Progenitor cell of endocrine pancreas (in vitro differentiated cells): ENCODE data around the gene NAPSA. TPM values are rescaled to one million over a fixed set of nuclear protein-coding genes. Genes with fewer than 3 reads are reported as not detected.

Experiments used
- DNase-seq: peaks from one replicate; pipeline ENCODE4 v3.0.0; 2021; ENCODE audit warnings: low spot score; ENCODE audit not compliant: unreplicated experiment
- H3K27ac Mint-ChIP-seq: 2 replicates; pipeline ENCODE4 v1.8.0; 2021; ENCODE audit warnings: mild to moderate bottlenecking, moderate library complexity, mixed read lengths
- H3K27me3 Mint-ChIP-seq: 2 replicates; pipeline ENCODE4 v1.8.0; 2021; ENCODE audit warnings: mixed read lengths
- H3K36me3 Mint-ChIP-seq: 2 replicates; pipeline ENCODE4 v1.8.0; 2022; ENCODE audit warnings: mixed read lengths; ENCODE audit not compliant: insufficient read depth
- H3K4me1 Mint-ChIP-seq: 2 replicates; pipeline ENCODE4 v1.8.0; 2021; ENCODE audit warnings: low read depth, mixed read lengths
- H3K4me3 Mint-ChIP-seq: 2 replicates; pipeline ENCODE4 v1.8.0; 2021; ENCODE audit warnings: low read depth, mild to moderate bottlenecking, moderate library complexity, mixed read lengths
- H3K9me3 Mint-ChIP-seq: 2 replicates; pipeline ENCODE4 v1.8.0; 2021; ENCODE audit warnings: low read depth, mixed read lengths
- CTCF ChIP-seq: fragments of 200-600 bp; sonication (generic); IDR thresholded peaks from one replicate; pipeline ENCODE4 v1.5.0; 2021; ENCODE audit warnings: antibody characterized with exemption, mild to moderate bottlenecking; ENCODE audit not compliant: unreplicated experiment
- total RNA-seq: library from RNA; stranded (reverse); gene quantifications from 2 replicates; pipeline ENCODE4 v1.2.1, GENCODE V29; 2021

The NAPSA gene
- total RNA-seq, 1 donor from 2014 or later, result 2.7 TPM

- Mint-ChIP-seq H3K4me3 (peak overlapping the region; percentile 79), H3K36me3 (peaks cover 7% of the 10 kb centered on the region), H3K27ac (peak overlapping the region; percentile 73), H3K27me3 (peaks cover 47% of the 10 kb centered on the region), H3K4me1 (peaks cover 17% of the 10 kb centered on the region), H3K9me3 (no peaks in the 10 kb centered on the region)
- TF ChIP-seq CTCF, result no peak
- no peak for DNase-seq
Measured at GRCh38 chr19:50312967-50313811, 52.2 kb downstream of the NAPSA start.

- peaks cover 17% of the 10 kb centered on the region for H3K4me1 Mint-ChIP-seq
- no peak overlapping the region for H3K27ac Mint-ChIP-seq
- H3K4me3 Mint-ChIP-seq, result peak overlapping the region; percentile 79
- peaks cover 7% of the 10 kb centered on the region for H3K36me3 Mint-ChIP-seq
- peaks cover 42% of the 10 kb centered on the region for H3K27me3 Mint-ChIP-seq
- peak; percentile 29 for TF ChIP-seq CTCF
- H3K9me3 Mint-ChIP-seq, result no peaks in the 10 kb centered on the region
- peak; percentile 78 for DNase-seq
Measured at GRCh38 chr19:50311723-50312635, 53.5 kb downstream of the NAPSA start.

GRCh38 chr19:50310759-50311465, 54.5 kb downstream of the NAPSA start:
- H3K4me1 Mint-ChIP-seq, result peaks cover 17% of the 10 kb centered on the region
- no peak for DNase-seq
- TF ChIP-seq CTCF, result no peak
- H3K27ac Mint-ChIP-seq, result no peak overlapping the region
- peaks cover 10% of the 10 kb centered on the region for H3K36me3 Mint-ChIP-seq
- peaks cover 35% of the 10 kb centered on the region for H3K27me3 Mint-ChIP-seq
- H3K4me3 Mint-ChIP-seq, result peak overlapping the region; percentile 9
- no peaks in the 10 kb centered on the region for H3K9me3 Mint-ChIP-seq

GRCh38 chr19:50309396-50310125, 55.9 kb downstream of the NAPSA start:
- Mint-ChIP-seq H3K27me3 (peaks cover 27% of the 10 kb centered on the region), H3K4me3 (no peak overlapping the region), H3K4me1 (peaks cover 12% of the 10 kb centered on the region), H3K9me3 (no peaks in the 10 kb centered on the region), H3K36me3 (peaks cover 11% of the 10 kb centered on the region), H3K27ac (no peak overlapping the region)
- no peak for TF ChIP-seq CTCF
- DNase-seq, result no peak
